Measurements from ENCODE around the gene ADAMTS14. TPM values are rescaled to one million over a fixed set of nuclear protein-coding genes. Genes with fewer than 3 reads are reported as not detected.

The ADAMTS14 gene
- total RNA-seq, 2 donors from 2014 or later = 0.11 to 0.16 TPM

DNA sequence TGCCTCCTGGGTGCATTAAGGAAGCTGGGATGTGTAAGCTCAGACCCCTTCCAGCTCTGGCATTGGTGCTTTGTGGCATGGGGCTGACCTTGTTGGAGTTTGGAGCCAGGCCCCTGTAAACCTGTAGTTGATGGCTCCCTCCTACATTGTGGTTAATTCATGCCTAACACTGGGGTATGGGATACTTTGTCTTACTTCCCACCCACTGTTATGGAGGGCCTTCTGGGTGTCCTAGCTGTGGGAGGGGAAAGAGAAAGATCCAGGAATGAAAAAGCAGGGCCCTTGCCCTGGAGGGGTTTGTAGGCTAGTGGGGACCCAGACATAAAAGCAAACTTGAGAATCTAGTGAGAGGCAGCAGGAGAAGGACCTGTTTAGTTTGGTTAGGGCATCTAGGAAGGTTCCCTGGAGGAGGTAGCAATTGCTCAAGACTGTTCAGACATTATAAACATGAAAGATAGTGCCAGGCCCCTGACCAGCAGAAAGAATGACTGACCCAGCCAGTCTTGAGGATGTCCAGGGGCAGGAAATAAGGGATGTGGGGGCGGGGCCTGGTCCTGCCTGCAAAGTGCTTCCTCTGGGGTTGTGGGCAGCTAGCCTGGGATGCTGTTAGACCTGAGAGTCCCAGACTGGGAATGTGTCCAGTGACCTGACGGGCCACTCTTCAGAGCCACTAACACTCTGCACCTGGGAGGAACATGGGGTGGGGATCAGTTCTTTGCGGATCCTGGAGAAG, 6.6 kb downstream of the ADAMTS14 start:
- no peak for ATAC-seq
- Mint-ChIP-seq H3K9me3 (no peaks in the 10 kb centered on the region), H3K36me3 (no peaks in the 10 kb centered on the region), H3K27ac (peak overlapping the region in 1 of 2 donors; percentile 86)
- no peak for DNase-seq (ENCODE audit: low spot score in 2 of 2)

DNA sequence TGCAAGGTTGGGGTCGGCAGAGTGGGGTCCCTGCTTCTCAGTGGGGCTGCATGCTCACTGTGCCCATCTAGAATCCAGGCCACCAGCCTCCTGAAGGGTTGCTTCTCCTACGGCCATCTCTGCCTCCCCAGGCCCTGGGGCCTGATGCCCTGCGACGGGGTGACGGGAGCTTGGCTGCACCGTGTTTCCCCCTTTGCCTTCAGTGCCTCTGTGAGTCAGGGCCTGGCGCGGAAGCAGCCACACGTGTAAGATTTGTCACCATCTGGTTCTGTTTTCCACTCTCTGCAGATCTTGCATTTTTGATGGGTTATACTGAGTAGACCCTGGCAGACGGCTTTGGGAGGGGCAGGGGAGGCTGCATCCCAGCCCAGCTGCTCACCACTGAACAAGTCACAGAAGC, 7.2 kb downstream of the ADAMTS14 start:
- Mint-ChIP-seq H3K9me3 (no peaks in the 10 kb centered on the region), H3K36me3 (no peaks in the 10 kb centered on the region), H3K27ac (no peak overlapping the region)
- ATAC-seq (no peak), DNase-seq (ENCODE audit: low spot score in 2 of 2) (no peak)

DNA sequence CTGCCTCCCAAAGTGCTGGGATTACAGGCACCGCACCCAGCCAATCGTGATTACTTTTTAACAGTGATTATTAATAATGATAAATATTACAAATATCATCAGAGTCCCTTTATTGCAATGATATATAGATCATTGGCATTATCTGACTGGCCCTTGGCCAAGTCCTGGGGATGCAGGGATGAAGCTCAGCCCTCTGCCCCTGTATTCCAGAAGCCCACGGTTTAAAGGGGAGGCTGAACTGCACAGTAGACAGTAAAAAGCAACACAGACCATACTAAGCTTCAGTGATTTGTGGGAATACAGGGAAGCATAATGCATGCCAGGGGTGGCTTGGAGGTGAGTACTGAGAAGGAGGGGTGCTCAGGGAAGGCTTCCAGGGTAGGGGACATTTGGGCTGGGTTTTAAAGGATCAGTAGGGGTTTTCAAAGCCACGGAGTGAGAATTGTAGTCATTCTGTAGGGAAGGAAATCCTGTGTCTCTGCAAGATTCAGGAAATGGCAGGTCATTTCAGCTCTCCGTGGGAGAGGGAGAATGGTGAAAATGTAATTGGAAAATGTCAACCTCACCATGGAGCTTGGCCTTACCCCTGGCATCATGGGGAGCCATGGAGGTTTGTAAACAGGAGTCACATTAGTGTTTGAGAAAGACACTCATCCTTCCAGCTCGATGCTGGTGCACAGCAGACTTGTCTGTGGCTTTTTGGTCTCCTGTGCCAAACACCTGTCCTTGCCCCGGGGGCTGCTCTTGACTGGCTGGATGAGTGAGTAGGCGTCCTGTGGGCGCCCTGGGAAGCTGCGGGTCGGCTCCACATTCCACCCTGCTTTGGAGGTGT, 8.8 kb downstream of the ADAMTS14 start:
- no peak for ATAC-seq
- Mint-ChIP-seq H3K36me3 (no peaks in the 10 kb centered on the region), H3K9me3 (no peaks in the 10 kb centered on the region), H3K27ac (no peak overlapping the region)
- no peak for DNase-seq (ENCODE audit: low spot score in 2 of 2)

DNA sequence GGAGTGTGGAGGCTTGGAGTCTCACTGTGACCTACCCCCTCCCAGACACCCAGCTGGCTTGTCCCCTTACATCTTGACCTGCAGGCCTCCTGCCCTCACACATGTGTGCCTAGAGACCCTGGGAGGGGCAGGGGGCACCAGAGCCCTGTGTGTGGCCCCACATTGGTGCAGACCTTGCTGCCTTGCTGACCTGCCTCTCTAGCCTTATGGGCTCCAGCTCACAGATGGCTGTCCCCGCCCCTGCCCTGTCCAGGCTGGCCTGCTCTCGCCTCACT, 9.4 kb downstream of the ADAMTS14 start:
- peak overlapping the region in 1 of 2 donors; percentile 6 for H3K27ac Mint-ChIP-seq
- H3K9me3 Mint-ChIP-seq = no peaks in the 10 kb centered on the region
- DNase-seq (ENCODE audit: low spot score in 2 of 2) (no peak), ATAC-seq (no peak)
- no peaks in the 10 kb centered on the region for H3K36me3 Mint-ChIP-seq

DNA sequence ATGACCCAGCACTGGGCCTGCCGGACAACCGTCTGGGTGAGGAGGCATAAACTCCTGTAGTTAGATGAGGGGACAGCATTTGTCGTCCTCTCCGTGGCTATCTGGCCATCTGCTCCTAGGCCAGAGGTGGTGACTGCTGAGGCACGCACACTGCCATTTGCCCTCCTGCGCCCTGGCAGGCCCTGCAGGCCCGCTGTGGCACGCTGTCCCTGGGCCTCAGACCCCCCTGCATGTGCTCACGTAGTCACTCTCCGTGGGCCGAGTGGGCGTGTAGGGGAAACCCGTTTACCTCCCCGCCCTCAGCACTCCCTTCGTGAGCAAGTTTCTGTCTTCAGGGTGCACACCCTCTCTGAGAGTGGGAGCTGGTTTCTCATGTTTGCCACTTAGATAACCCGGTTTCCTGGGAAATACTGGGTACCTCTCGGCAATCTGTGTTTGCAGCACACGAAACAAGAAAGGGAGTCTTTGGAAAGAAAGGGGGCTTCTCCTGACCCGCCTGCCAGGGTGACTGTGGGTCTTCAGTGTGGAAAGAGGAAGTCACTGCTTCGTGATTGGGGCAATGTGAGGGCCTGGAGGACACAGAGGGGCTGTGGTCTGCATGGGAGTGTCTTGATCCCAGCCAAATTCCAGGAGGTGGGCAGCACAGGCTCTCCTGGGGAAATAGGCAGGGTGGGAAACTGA, 10.8 kb downstream of the ADAMTS14 start:
- Mint-ChIP-seq H3K27ac (peak overlapping the region in 1 of 2 donors; percentile 12), H3K9me3 (no peaks in the 10 kb centered on the region), H3K36me3 (no peaks in the 10 kb centered on the region)
- no peak for DNase-seq (ENCODE audit: low spot score in 2 of 2)
- ATAC-seq = peak in 1 of 2 donors; percentile 58

DNA sequence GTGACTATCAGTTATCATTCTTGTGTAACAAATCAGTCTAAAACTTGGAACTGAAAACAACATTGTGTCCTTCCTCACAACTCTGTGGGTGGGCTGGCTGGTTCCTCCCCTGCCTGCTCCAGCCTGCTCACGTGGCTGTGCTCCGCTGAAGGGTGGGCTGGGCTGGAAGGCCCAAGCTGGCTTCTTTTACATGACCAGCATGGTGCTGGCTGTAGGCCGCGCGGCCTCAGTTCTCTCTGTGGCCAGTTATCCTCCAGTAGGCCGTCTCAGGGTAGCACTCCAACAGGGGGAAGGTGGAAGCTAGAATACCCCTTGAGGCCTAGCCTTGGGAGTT, 11.3 kb downstream of the ADAMTS14 start:
- Mint-ChIP-seq H3K36me3 (no peaks in the 10 kb centered on the region), H3K27ac (peak overlapping the region in 1 of 2 donors; percentile 12), H3K9me3 (no peaks in the 10 kb centered on the region)
- no peak for ATAC-seq
- DNase-seq (ENCODE audit: low spot score in 2 of 2) = no peak

DNA sequence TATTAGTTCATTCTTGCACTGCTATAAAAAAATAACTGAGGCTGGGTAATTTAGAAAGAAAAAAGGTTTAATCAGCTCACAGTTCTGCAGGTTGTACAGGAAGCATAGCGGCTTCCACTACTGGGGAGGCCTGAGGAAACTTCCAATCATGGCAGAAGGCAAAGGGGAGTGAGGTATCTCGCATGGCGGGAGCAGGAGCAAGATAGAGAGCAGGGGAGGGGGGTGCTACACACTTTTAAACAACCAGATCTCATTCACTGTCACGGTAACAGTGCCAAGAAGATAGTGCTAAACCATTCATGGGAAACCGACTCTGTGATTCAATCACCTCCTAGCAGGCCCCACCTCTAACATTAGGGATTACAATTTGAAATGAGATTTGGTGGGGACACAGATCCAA, 11.6 kb downstream of the ADAMTS14 start:
- H3K27ac Mint-ChIP-seq = no peak overlapping the region
- H3K9me3 Mint-ChIP-seq = no peaks in the 10 kb centered on the region
- H3K36me3 Mint-ChIP-seq = no peaks in the 10 kb centered on the region
- ATAC-seq (no peak), DNase-seq (ENCODE audit: low spot score in 2 of 2) (no peak)

DNA sequence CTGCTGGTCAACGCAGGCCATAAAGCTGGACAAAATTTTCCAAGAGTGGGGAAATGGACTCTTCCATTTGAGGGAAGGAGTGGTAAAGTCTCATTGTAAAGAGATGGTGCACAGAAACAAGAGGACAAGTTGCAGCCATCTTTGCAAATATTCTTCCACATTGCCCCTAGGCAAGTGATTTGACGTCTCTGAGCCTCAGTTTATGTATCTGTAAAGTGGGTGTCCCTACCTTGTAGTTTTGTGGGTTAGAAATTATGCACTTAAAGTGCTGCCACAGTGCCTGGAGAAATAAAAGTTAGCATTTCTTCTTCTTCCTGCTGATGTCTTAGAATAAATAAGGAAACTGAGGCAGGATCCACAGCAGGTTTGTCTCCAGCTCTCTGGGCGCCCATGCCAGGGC, 12.1 kb downstream of the ADAMTS14 start:
- DNase-seq (ENCODE audit: low spot score in 2 of 2) (no peak), ATAC-seq (no peak)
- Mint-ChIP-seq H3K27ac (no peak overlapping the region), H3K9me3 (no peaks in the 10 kb centered on the region), H3K36me3 (no peaks in the 10 kb centered on the region)

DNA sequence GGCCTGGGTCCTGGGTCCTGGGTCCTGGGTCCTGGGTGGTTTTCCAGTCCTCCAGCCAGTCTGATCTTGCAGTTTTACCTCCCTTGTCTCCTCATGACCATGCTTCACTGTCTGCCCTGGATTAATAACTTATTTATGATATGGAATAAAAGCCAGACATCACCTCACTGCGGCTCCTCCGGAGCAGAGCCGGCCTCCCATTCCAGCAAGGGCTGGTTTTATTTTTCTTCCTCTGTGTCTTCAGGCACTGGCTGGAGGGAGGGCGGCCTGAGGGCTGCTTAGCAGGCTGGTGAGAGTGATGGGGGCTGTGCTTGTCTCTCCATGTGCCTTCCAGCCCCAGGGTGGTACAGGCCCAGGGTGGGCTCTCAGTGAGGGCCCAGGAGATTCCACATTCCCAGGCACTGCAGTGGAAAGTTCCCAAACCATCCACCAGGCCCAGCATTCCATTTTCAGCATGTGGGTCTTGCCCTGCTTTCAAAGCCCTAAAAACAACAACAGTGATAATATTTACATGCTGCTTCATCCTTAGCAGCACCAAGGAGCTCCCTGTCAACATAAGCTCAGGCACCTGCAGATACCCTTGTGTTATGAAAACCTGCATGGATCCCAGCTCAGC, 12.6 kb downstream of the ADAMTS14 start:
- Mint-ChIP-seq H3K9me3 (no peaks in the 10 kb centered on the region), H3K36me3 (no peaks in the 10 kb centered on the region), H3K27ac (peak overlapping the region in 1 of 2 donors; percentile 47)
- ATAC-seq = no peak
- no peak for DNase-seq (ENCODE audit: low spot score in 2 of 2)

DNA sequence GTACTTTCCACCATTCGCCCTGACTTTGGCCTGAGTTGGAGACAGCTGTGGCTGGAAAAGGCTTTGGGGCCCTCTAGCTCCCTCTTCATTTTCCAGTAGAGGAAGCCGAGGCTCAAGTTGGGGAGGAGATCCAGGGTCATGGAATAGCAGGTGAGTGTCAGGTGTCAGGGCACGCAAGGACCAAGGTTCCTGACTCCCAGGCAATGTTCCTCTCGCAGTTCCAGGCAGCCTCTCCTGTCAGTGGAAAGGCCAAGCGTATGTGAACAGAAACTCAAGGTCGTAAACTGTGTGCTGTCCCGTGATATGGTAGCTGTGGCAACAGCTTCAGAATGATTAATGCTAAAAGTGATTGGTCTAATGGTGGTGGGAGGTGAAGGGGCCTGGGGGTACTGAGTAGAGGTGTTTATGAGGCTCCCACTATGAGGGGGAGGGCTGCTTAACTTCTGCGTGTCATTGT, 13.2 kb downstream of the ADAMTS14 start:
- H3K27ac Mint-ChIP-seq = no peak overlapping the region
- H3K36me3 Mint-ChIP-seq = no peaks in the 10 kb centered on the region
- no peak for ATAC-seq
- no peaks in the 10 kb centered on the region for H3K9me3 Mint-ChIP-seq
- DNase-seq (ENCODE audit: low spot score in 2 of 2) = no peak

DNA sequence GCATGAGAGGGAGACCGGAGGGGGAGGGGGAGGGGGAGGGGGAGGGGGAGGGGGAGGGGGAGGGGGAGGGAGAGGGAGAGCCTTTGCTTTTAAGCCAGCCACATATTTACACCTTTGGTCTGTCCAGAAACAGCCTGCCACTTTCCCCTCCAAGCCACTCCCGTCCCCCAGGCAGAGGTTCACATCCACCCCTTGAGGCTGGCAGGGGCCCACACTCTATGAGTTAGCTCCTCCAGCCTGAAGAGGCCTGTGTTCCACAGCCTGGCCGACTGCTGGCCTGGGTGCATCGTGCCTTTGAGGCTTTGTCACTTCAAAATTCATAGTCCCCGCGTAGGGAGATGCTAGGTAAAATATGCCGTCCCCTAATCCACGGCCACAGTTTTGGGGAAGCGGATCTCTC, 16.5 kb downstream of the ADAMTS14 start:
- no peak for ATAC-seq
- H3K9me3 Mint-ChIP-seq = no peaks in the 10 kb centered on the region
- no peak for DNase-seq (ENCODE audit: low spot score in 2 of 2)
- H3K27ac Mint-ChIP-seq = no peak overlapping the region
- H3K36me3 Mint-ChIP-seq = no peaks in the 10 kb centered on the region

DNA sequence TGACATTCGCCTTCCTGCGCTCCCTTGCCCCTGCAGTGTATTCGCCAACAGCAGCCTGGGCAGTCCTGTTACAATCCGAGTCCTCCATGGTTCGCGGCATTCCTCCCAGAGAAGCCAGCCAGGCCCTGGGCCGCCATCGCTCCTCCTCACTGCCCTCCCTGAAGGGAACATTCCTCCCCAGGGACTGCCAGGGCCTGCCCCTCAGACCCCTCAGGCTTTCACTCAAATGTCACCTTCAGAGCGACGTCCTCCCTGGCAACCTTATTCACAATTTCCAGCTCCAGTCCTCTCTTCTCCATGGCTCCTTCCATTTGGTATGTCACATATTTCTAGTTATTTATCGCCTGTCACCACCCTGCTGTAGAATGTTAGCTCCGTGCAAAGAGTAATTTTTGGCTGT, 17.4 kb downstream of the ADAMTS14 start:
- Mint-ChIP-seq H3K36me3 (no peaks in the 10 kb centered on the region), H3K27ac (no peak overlapping the region), H3K9me3 (no peaks in the 10 kb centered on the region)
- ATAC-seq = no peak
- no peak for DNase-seq (ENCODE audit: low spot score in 2 of 2)

DNA sequence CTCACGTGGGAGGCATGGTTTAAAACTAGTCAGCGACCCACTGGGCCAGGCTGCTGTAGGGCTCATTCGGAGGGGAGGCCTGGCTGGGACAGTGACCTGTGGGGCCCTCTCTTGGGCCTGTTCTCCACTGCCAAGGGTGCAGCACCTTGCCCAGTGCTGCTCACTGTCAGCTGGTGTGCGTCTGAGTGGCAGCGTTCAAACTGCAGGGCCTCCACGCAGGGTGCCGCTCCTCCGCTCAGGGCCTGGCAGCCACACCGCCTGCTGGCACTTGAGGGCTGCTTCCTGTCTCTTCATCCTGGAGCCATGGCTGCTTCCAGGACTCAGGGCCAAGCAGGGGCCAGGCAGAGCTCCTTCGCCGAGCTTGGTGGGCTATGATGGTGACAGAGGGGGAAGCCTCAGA, 18.3 kb downstream of the ADAMTS14 start:
- H3K36me3 Mint-ChIP-seq = no peaks in the 10 kb centered on the region
- H3K27ac Mint-ChIP-seq = no peak overlapping the region
- ATAC-seq = no peak
- DNase-seq (ENCODE audit: low spot score in 2 of 2) = no peak
- no peaks in the 10 kb centered on the region for H3K9me3 Mint-ChIP-seq

DNA sequence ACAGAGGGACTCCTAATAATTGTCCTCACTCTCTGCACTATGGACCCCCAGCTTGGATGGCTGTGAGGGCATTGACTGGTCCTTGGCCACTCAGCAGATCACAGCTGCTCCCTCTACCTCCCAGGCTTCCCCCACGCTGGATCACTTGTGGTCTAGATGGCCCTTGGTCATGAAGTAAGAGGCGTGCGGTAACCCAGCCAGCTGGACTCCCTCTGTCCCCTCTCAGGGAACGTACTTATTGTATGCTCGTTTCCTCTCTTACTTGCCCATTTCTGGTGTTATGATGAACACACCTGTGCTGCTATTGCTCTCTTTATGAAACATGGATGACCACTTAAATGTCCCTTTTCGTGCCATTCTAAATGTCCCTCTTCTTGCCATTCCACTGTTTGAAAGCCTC, 19.3 kb downstream of the ADAMTS14 start:
- DNase-seq (ENCODE audit: low spot score in 2 of 2) = no peak
- ATAC-seq = no peak
- Mint-ChIP-seq H3K27ac (no peak overlapping the region), H3K36me3 (no peaks in the 10 kb centered on the region), H3K9me3 (no peaks in the 10 kb centered on the region)

DNA sequence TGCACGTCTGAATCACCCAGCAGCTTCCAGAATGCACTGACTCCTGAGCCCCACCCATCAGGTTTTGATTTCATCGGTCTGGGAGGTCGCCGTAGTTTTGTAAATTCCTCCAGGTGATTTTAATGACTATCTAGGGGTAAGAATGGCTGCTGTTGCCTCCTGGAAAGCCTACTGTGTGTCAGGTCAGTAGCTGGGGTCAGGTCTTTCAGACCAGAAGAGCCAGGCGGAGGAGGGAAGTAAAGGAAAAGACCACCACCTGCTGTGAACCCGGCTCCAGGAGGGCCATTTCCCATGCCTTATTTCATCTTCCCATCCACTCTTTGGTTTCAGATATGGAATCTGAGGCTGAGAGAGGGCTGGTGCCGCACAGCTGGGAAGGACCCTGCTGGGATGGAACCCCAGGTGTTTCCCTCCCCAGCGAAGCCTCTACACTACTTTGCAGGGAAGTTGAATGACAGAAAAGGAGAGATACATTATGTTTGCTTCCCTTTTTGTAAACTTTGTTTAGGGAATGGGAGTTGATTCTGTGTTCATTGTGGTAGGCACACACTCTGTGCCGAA, 19.8 kb downstream of the ADAMTS14 start:
- H3K27ac Mint-ChIP-seq = peak overlapping the region in 1 of 2 donors; percentile 7
- no peaks in the 10 kb centered on the region for H3K9me3 Mint-ChIP-seq
- no peaks in the 10 kb centered on the region for H3K36me3 Mint-ChIP-seq
- no peak for DNase-seq (ENCODE audit: low spot score in 2 of 2)
- ATAC-seq = no peak

DNA sequence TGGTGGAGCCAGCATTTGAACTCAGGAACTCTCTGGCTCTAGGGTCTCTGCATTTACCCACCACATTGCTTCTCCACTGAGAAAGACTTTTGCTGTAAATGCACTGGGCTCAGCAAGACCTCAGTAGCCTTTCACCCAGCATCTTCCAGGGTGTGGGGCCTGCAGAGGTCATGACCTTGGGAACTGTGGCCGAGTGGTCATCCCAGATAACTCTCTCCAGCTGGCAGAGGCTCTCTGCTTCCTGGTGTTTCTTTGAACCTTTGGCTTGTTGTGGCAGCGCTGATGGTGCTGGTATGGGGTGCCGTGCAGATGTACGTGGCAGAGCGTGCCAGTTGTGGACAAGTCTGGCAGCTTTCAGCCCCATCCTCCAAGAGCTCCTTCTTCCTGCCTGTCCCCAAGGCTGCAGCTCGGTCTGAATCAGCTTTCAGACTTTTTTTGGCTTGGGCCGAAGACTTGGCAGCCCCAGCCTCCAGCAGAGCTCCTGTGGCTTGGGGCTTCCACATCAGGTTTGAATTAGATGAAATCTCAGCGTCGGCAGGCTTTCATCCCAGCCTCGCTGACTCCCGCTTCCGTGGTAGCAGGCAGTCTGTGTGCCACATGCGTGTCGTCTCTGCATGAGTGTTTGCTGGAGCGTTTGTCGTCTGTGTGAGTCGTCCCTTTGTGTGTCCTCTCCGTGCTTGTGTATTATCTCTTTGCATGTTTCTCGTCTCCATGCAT, 21.5 kb downstream of the ADAMTS14 start:
- ATAC-seq (no peak), DNase-seq (ENCODE audit: low spot score in 2 of 2) (no peak)
- Mint-ChIP-seq H3K36me3 (no peaks in the 10 kb centered on the region), H3K9me3 (no peaks in the 10 kb centered on the region), H3K27ac (no peak overlapping the region)

Measured in activated naive CD4-positive, alpha-beta T cell treated with anti-CD3 and anti-CD28 coated beads, Interleukin-2, amount 50 U/mL, for 72 hours (primary cell).